Keratinocyte (primary cell): ENCODE data around the gene SIVA1.

Source experiments
- EZH2 ChIP-seq: IDR thresholded peaks from one replicate; pipeline ENCODE4 v1.6.1; 2012; ENCODE audit warnings: inconsistent platforms, mild to moderate bottlenecking, low read length, moderate library complexity
- TF ChIP-seq, protein P1 (sequence below), 3 experiments: IDR thresholded peaks in 1 of 3; conservative IDR thresholded peaks in 1 of 3; optimal IDR thresholded peaks in 1 of 3; 2 replicates in 2 of 3; 3 replicates in 1 of 3; pipeline versions ENCODE3 to v1.5.1; 2011; ENCODE audit warnings: low read length in 3 of 3, mild to moderate bottlenecking in 3 of 3, moderate library complexity in 2 of 3, control low read depth in 1 of 3, inconsistent platforms in 1 of 3; ENCODE audit not compliant: insufficient read depth in 2 of 3; ENCODE audit errors: extremely low read depth in 1 of 3

DNA sequence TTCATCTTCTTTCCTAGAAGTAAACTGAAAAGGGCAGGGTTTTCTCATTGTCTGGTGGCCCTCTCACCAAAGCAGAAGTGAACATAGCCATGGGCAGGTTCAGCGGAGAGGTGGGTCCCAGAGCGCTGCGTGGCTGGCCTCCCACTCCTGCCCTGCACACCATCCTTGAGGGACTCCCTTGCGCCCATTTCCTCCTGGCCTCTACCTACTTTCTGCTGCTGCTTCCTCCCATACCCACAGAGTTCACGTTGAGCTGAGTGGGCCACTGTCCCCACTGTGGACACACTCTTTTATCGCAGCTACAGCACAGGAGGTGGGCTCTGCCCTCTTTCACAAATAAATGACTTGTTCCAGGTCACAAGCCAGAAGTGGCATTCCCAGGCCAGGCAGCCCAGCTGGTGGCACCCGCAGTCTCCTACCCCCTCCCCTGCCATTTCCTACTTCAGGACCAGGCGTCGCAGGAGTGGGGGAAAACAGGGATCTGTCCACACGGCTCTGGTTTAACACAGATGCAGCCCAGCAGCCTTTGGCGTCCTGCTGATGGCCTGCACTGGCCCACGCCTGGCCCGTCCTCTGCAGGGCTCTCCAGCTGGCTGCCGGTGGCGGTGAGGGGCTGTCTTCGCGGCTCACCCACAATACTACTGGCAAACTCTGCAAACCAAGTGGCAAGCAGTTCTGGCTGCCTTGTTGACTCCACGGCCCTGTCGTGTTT lies 4.9 kb downstream of the SIVA1 start:
- TF ChIP-seq, protein P1, sequence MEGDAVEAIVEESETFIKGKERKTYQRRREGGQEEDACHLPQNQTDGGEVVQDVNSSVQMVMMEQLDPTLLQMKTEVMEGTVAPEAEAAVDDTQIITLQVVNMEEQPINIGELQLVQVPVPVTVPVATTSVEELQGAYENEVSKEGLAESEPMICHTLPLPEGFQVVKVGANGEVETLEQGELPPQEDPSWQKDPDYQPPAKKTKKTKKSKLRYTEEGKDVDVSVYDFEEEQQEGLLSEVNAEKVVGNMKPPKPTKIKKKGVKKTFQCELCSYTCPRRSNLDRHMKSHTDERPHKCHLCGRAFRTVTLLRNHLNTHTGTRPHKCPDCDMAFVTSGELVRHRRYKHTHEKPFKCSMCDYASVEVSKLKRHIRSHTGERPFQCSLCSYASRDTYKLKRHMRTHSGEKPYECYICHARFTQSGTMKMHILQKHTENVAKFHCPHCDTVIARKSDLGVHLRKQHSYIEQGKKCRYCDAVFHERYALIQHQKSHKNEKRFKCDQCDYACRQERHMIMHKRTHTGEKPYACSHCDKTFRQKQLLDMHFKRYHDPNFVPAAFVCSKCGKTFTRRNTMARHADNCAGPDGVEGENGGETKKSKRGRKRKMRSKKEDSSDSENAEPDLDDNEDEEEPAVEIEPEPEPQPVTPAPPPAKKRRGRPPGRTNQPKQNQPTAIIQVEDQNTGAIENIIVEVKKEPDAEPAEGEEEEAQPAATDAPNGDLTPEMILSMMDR (optimal IDR thresholded peaks at IDR 0.05 in 1 of 3, IDR thresholded peaks at IDR 0.05 in 1 of 3, conservative IDR thresholded peaks at IDR 0.05 in 1 of 3; ENCODE audit: extremely low read depth in 1 of 3, insufficient read depth in 2 of 3, low read length in 3 of 3): no peak
- no peak for TF ChIP-seq EZH2
